OCI-LY1 (cell line): ENCODE data around the gene TST.

Experiments
- EZH2 ChIP-seq: fragments of 200-600 bp; sonication (generic), shearing (Covaris generic); IDR thresholded peaks from 2 replicates; pipeline ENCODE4 v1.8.0; 2017; ENCODE audit warnings: borderline replicate concordance, mixed run types, mild to moderate bottlenecking, antibody characterized with exemption, low read length, moderate library complexity, mixed read lengths
- TF ChIP-seq, protein P1 (sequence below): fragments of 200-600 bp; sonication (generic), shearing (Covaris generic); IDR thresholded peaks from 2 replicates; pipeline ENCODE4 v1.5.1; 2017; ENCODE audit warnings: mild to moderate bottlenecking, antibody characterized with exemption, low read length, moderate library complexity, mixed read lengths

DNA sequence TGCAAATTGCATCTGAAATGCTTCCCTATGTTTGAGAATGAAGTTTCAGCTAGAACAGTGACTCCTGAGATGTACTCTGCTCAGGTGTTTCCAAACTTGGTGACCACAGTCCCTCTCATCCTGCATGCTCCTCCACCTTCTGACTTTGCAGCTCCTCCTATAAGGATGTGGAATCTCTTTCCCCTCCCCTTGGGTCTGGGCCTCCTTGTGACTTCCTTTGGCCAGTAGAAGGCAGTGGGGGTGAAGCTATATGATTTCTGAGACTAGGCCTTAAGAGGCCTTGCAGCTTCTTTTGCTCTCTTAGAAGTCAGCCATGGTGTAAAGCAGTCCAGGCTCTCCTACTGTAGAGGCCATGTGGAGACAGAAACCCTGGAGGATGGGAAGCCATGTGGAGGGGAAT lies 55.1 kb downstream of the TST start:
- TF ChIP-seq, protein P1, sequence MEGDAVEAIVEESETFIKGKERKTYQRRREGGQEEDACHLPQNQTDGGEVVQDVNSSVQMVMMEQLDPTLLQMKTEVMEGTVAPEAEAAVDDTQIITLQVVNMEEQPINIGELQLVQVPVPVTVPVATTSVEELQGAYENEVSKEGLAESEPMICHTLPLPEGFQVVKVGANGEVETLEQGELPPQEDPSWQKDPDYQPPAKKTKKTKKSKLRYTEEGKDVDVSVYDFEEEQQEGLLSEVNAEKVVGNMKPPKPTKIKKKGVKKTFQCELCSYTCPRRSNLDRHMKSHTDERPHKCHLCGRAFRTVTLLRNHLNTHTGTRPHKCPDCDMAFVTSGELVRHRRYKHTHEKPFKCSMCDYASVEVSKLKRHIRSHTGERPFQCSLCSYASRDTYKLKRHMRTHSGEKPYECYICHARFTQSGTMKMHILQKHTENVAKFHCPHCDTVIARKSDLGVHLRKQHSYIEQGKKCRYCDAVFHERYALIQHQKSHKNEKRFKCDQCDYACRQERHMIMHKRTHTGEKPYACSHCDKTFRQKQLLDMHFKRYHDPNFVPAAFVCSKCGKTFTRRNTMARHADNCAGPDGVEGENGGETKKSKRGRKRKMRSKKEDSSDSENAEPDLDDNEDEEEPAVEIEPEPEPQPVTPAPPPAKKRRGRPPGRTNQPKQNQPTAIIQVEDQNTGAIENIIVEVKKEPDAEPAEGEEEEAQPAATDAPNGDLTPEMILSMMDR, result no peak
- no peak for TF ChIP-seq EZH2
